Measurements from ENCODE around the gene MYBBP1A.

MYBBP1A gene

GRCh38 chr17:4565209-4566141 lies 10.3 kb upstream of the MYBBP1A start:
- peak; percentile 76 for DNase-seq

GRCh38 chr17:4562015-4562969 lies 7.1 kb upstream of the MYBBP1A start:
- no peak for DNase-seq

DNA sequence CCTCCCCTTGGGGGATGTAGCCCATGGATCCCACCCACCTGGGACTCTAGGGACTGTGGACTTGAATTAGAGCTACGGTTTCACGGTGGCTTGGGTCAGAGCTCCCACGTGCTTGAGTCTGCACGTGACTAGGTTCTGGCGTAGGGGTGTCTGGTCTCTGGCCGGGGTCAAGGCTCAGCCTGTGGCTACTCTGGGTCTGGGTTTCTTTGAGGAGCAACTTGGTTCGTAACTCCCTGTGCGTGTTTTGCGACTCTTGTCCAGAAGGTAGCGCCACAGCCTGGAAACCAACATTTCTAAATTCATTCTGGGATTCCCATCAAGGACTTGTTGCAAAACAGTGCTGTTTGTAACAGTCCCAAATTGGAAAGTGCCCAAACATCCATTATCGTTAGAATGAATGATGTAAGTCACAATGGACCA lies 5.7 kb upstream of the MYBBP1A start:
- DNase-seq, result no peak

GRCh38 chr17:4560421-4560820 lies 5.2 kb upstream of the MYBBP1A start, which contains the start of gene GGT6:
Gene GGT6, minus strand, starts transcription at chr17:4560577. Its CDS starts 56 bp downstream, at chr17:4560521.
- no peak for DNase-seq

GRCh38 chr17:4559966-4560365 lies 4.8 kb upstream of the MYBBP1A start:
- no peak for DNase-seq

- DNase-seq, result no peak
Measured at GRCh38 chr17:4559139-4559791, 4.1 kb upstream of the MYBBP1A start.

DNA sequence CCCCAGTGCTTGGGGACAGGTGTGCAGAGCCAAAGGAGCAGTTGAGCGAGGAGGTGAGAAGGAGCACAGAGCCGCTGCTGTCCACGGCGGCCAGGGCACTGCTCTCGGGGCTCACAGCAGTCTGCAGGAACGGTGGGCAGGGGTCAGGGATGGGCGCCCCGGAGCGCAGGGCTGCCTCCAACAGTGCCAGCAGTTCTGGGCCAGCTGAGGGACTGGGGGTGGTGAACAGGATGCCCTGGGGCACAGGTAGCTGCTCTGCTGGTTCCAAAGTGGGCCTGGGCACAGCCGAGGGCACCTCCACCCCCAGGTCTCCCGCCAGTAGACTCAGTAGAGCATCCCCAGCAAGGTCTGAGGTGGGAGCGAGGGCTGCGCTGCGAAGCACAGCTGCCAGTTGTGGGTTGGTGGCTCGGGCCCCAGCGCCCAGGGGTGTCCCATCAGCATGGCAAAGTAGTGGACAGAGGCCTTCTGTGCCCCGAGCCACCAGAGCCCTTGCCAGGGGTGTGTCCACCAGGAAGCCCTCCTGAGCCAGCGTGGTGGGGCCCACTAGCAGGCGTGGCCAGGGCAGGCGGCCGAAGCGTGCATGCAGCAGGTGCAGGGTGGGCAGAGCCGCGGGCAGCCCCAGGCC lies 3.3 kb upstream of the MYBBP1A start:
- no peak for DNase-seq

GRCh38 chr17:4557626-4558346 lies 2.6 kb upstream of the MYBBP1A start:
- DNase-seq, result no peak

- DNase-seq, result no peak
Measured at GRCh38 chr17:4556996-4557395, 1.8 kb upstream of the MYBBP1A start.

- DNase-seq, result no peak
Measured at GRCh38 chr17:4555873-4556759, 932 bp upstream of the MYBBP1A start.

DNA sequence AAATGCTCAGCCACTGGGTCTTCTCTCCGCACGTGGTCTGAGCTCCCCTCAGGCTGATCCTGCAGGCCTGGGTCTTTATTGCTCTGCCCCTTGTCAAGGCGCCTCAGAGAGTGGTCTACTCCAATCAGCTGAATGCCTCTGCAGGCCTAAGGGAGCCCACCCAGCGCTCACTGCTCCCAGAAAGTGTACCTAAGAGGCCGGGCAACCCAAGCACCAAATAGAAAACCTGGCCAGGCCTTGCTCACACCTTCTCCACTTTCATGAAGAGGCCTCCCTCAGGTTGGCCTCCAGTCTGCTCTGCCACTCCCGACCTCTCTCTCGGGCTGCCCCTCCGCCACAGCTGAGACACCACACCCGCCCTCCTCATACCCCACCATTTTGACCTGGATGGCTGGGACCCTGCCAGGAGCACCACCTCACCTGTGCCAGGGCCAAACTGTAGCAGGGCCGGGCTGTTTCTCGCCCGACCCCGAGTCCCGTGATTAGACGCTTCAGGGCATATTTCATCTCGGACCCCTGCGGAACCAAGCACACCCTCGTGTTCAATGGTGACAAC lies 665 bp downstream of the MYBBP1A start:
- no peak for DNase-seq

GRCh38 chr17:4553669-4554068 lies 1.5 kb downstream of the MYBBP1A start:
- DNase-seq, result no peak

DNA sequence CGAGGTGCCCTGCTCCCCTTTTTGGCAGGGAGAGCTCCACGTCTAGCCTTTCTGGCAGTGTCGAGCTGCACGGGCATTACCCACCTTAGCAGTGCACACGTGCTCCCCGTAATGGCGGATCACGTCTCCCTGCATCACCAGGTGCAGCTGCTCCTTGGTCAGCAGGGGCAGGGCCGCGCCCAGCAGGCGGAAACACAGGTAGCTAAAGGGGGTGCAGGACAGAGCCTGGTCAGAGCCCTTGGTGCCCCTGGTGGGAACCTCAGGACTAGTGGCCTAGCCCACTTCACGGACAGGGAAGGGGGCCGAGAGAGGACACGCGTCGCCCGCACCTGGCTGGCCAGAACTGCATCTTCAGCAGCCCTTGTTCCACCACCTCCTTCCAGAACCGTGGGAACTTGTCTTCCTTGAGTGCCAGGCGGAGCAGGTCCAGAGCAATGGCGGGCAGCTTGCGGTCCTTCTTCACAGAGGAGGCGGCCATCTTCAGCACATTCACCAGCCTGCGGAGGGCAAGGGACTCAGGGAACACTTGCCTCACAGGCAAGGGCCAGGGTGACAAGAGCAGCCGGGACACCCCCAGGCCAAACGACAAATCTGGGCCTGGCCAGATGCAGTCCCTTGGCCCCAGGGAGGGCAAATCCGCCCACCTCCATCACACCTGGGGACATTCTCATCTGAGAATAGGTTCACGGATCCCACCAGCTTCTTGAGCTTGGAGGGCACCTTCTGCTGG lies 3.2 kb downstream of the MYBBP1A start:
- no peak for DNase-seq

- no peak for DNase-seq
Measured at GRCh38 chr17:4551141-4551540, 4.0 kb downstream of the MYBBP1A start.

DNA sequence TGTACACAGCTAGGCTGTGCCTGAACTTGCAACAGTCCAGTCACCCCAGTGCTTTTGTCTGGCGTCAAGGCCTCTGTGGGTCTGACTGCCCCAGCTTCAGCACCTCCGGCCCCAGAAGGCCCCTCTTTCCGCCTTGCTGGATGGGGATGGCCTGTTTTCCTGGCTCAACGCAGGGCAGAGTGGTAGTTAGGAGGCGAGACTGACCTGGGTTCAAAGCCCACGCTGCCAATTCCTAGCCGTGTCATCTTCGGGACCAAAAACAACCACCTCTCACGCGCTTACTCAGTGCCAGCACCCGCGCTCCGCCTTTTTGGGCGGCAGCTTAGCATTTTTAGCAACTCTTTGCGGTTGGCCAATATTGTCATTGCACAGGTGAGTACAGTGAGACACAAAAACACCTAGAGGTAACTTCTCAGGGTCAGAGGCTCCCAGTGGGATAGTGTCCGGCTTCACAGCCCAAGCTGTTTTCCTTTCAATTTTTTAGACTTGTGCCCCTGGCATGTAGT lies 4.6 kb downstream of the MYBBP1A start:
- no peak for DNase-seq

- DNase-seq, result no peak
Measured at GRCh38 chr17:4549781-4550533, 5.2 kb downstream of the MYBBP1A start.

DNA sequence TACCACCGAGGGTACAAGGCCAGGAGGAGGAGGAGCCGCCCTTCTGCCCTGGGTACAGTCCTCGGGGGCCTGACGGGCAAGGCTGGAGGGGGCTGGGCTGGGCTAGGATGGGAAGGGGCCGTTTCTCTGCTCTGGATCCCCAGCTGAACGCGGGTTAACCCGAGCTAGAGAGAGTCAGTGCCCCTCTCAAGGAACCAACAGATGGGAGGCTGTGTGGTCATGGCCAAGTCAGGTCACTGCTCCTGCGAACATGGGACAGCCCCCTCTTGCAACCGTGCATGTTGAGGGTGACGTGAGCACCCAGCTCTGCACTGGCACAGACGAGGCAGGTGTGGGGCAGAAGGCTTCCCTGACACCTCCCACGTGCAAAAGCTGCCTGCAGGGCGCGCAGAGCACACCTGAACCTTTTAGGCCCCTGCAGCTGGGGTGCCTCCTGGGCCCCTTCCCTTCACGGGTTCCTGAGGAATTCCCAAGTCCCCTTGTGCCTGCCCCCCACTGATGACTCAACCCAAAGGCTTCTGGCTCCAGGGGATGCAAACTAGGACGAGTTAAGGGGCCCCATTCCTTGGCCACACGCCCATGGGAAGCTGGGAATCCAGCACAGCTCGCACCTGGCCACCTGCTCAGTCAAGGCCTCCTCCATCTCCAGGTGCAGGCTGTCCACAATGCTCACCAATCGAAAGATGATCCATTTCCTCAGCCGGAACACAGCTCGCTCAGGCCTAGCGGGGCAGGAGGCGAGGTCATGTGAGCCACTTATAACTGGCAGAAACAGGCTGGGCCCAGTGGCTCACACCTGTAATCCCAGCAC lies 6.3 kb downstream of the MYBBP1A start:
- no peak for DNase-seq

- no peak for DNase-seq
Measured at GRCh38 chr17:4548061-4548461, 7.1 kb downstream of the MYBBP1A start.
